T-helper 2 cell treated with Interferon-gamma antibody and Interleukin-4, amounts not matched to agents 100 ng/mL and 5 ng/mL, for 36 hours (primary cell): ENCODE data around the gene RDH5. TPM values are rescaled to one million over a fixed set of nuclear protein-coding genes. Genes with fewer than 3 reads are reported as not detected.

Source experiments
- intact Hi-C: fragments of 100-400 bp; cut with micrococcal nuclease; formaldehyde crosslinking; loops from one replicate; pipeline ENCODE4 v1.15.1; 2023
- total RNA-seq: library from RNA; stranded (reverse); gene quantifications from 2 replicates; pipeline ENCODE4 v1.2.3, GENCODE V29; 2022

Gene RDH5
- total RNA-seq, 1 donor from 2014 or later = 10.4 TPM

- intact Hi-C loops = no loop called here
Observed at GRCh38 chr12:55726971-55727370, 6.8 kb downstream of the RDH5 start.

- intact Hi-C loops = no loop called here
Observed at GRCh38 chr12:55727643-55728185, 7.5 kb downstream of the RDH5 start.

- intact Hi-C loops = no loop called here
Observed at GRCh38 chr12:55728186-55728938, 8.2 kb downstream of the RDH5 start.

GRCh38 chr12:55728939-55729818 is 9.0 kb downstream of the RDH5 start, which contains the start of gene CD63:
CD63 (minus strand) TSS chr12:55729009; CDS start chr12:55728341, 668 bp downstream.
- intact Hi-C loops = loop anchor here (1.0 kb wide), 2 partner anchors 13 to 88 kb away; partner anchors contain the start of genes BLOC1S1 and SARNP

- intact Hi-C loops = loop anchor here (1.0 to 10.0 kb wide), 4 partner anchors 8 to 87 kb away; partner anchors contain the start of genes BLOC1S1 and SARNP
Observed at GRCh38 chr12:55729819-55730818, 9.9 kb downstream of the RDH5 start.

- intact Hi-C loops = loop anchor here (10.0 kb wide), 1 partner anchor 87 kb away; no protein-coding TSS in a partner anchor
Observed at GRCh38 chr12:55732288-55732687, 12.1 kb downstream of the RDH5 start.

GRCh38 chr12:55733021-55733555 is 12.9 kb downstream of the RDH5 start:
- intact Hi-C loops = loop anchor here (10.0 kb wide), 1 partner anchor 88 kb away; no protein-coding TSS in a partner anchor

- intact Hi-C loops = loop anchor here (10.0 kb wide), 1 partner anchor 89 kb away; no protein-coding TSS in a partner anchor
Observed at GRCh38 chr12:55733858-55734257, 13.7 kb downstream of the RDH5 start.

GRCh38 chr12:55734595-55734994 is 14.4 kb downstream of the RDH5 start:
- intact Hi-C loops = loop anchor here (10.0 kb wide), 1 partner anchor 90 kb away; no protein-coding TSS in a partner anchor

- intact Hi-C loops = loop anchor here (5.0 to 10.0 kb wide), 3 partner anchors 91 to 901 kb away; partner anchors contain the start of genes RPL41 and ZC3H10
Observed at GRCh38 chr12:55736076-55736475, 15.9 kb downstream of the RDH5 start.

GRCh38 chr12:55736780-55737580 is 16.8 kb downstream of the RDH5 start:
- intact Hi-C loops = loop anchor here (1.0 to 10.0 kb wide), 4 partner anchors 13 to 900 kb away; partner anchors contain the start of genes RPL41 and ZC3H10

- intact Hi-C loops = loop anchor here (1.0 to 10.0 kb wide), 9 partner anchors 7 to 900 kb away; partner anchors contain the start of genes PYM1, RPL41, RPS26 and SARNP
Observed at GRCh38 chr12:55737581-55738122, 17.5 kb downstream of the RDH5 start.

GRCh38 chr12:55738123-55739024 is 18.2 kb downstream of the RDH5 start:
- intact Hi-C loops = loop anchor here (1.0 to 10.0 kb wide), 10 partner anchors 8 to 899 kb away; partner anchors contain the start of genes PYM1, RPL41, RPS26 and SARNP

- intact Hi-C loops = loop anchor here (1.0 to 10.0 kb wide), 6 partner anchors 58 to 898 kb away; partner anchors contain the start of genes RPL41, SARNP and ZC3H10
Observed at GRCh38 chr12:55739025-55739378, 18.8 kb downstream of the RDH5 start.

GRCh38 chr12:55741931-55742680 is 21.9 kb downstream of the RDH5 start:
- intact Hi-C loops = no loop called here

GRCh38 chr12:55742719-55743405 is 22.7 kb downstream of the RDH5 start, which contains the start of gene GDF11:
GDF11 (plus strand) TSS chr12:55743122; CDS start chr12:55743317, 195 bp downstream.
- intact Hi-C loops = no loop called here
